ENCODE results near the gene RHBG. TPM values are rescaled to one million over a fixed set of nuclear protein-coding genes. Genes with fewer than 3 reads are reported as not detected.

The RHBG gene
- total RNA-seq, 1 donor from 2014 or later: not detected

- no peaks in the 10 kb centered on the region for H3K9me3 Mint-ChIP-seq
- H3K27ac Mint-ChIP-seq: no peak overlapping the region
- no peaks in the 10 kb centered on the region for H3K36me3 Mint-ChIP-seq (ENCODE audit: low read depth)
- H3K27me3 Mint-ChIP-seq (ENCODE audit: insufficient read depth): peaks cover 38% of the 10 kb centered on the region
- intact Hi-C loops (cut with micrococcal nuclease): no loop called here
- DNase-seq (ENCODE audit: low spot score): no peak
- no peak overlapping the region for H3K4me3 Mint-ChIP-seq
- H3K4me1 Mint-ChIP-seq (ENCODE audit: low read depth): no peaks in the 10 kb centered on the region
Observed at GRCh38 chr1:156391701-156392100, 22.7 kb downstream of the RHBG start.

GRCh38 chr1:156392452-156392853 lies 23.4 kb downstream of the RHBG start:
- H3K4me1 Mint-ChIP-seq (ENCODE audit: low read depth): no peaks in the 10 kb centered on the region
- H3K27me3 Mint-ChIP-seq (ENCODE audit: insufficient read depth): peaks cover 30% of the 10 kb centered on the region
- H3K27ac Mint-ChIP-seq: no peak overlapping the region

GRCh38 chr1:156393095-156393494 lies 24.1 kb downstream of the RHBG start:
- Mint-ChIP-seq H3K4me3 (no peak overlapping the region), H3K27me3 (ENCODE audit: insufficient read depth) (peaks cover 24% of the 10 kb centered on the region), H3K36me3 (ENCODE audit: low read depth) (no peaks in the 10 kb centered on the region), H3K9me3 (no peaks in the 10 kb centered on the region), H3K27ac (no peak overlapping the region), H3K4me1 (ENCODE audit: low read depth) (no peaks in the 10 kb centered on the region)
- intact Hi-C loops (cut with micrococcal nuclease): no loop called here
- no peak for DNase-seq (ENCODE audit: low spot score)

More at GRCh38 chr1:156392452-156392853, 23.4 kb downstream of the RHBG start:
- no peaks in the 10 kb centered on the region for H3K9me3 Mint-ChIP-seq
- DNase-seq (ENCODE audit: low spot score): no peak
- no peak overlapping the region for H3K4me3 Mint-ChIP-seq
- intact Hi-C loops (cut with micrococcal nuclease): no loop called here
- no peaks in the 10 kb centered on the region for H3K36me3 Mint-ChIP-seq (ENCODE audit: low read depth)

- intact Hi-C loops (cut with micrococcal nuclease): no loop called here
- no peaks in the 10 kb centered on the region for H3K36me3 Mint-ChIP-seq (ENCODE audit: low read depth)
Observed at GRCh38 chr1:156394082-156394481, 25.1 kb downstream of the RHBG start.

GRCh38 chr1:156394835-156395461 lies 25.9 kb downstream of the RHBG start:
- H3K4me1 Mint-ChIP-seq (ENCODE audit: low read depth): no peaks in the 10 kb centered on the region
- no peak overlapping the region for H3K27ac Mint-ChIP-seq
- peaks cover 10% of the 10 kb centered on the region for H3K27me3 Mint-ChIP-seq (ENCODE audit: insufficient read depth)
- H3K4me3 Mint-ChIP-seq: no peak overlapping the region
- H3K9me3 Mint-ChIP-seq: no peaks in the 10 kb centered on the region
- H3K36me3 Mint-ChIP-seq (ENCODE audit: low read depth): no peaks in the 10 kb centered on the region
- DNase-seq (ENCODE audit: low spot score): no peak
- intact Hi-C loops (cut with micrococcal nuclease): no loop called here

More at GRCh38 chr1:156394082-156394481, 25.1 kb downstream of the RHBG start:
- H3K9me3 Mint-ChIP-seq: no peaks in the 10 kb centered on the region
- H3K4me1 Mint-ChIP-seq (ENCODE audit: low read depth): no peaks in the 10 kb centered on the region
- peaks cover 19% of the 10 kb centered on the region for H3K27me3 Mint-ChIP-seq (ENCODE audit: insufficient read depth)
- no peak overlapping the region for H3K27ac Mint-ChIP-seq
- H3K4me3 Mint-ChIP-seq: no peak overlapping the region
- no peak for DNase-seq (ENCODE audit: low spot score)

GRCh38 chr1:156399355-156400125 lies 30.5 kb downstream of the RHBG start:
- no peak overlapping the region for H3K4me3 Mint-ChIP-seq
- H3K4me1 Mint-ChIP-seq (ENCODE audit: low read depth): no peaks in the 10 kb centered on the region
- intact Hi-C loops (cut with micrococcal nuclease): no loop called here
- no peaks in the 10 kb centered on the region for H3K36me3 Mint-ChIP-seq (ENCODE audit: low read depth)
- H3K27me3 Mint-ChIP-seq (ENCODE audit: insufficient read depth): peaks cover 16% of the 10 kb centered on the region
- no peak for DNase-seq (ENCODE audit: low spot score)
- H3K9me3 Mint-ChIP-seq: no peaks in the 10 kb centered on the region
- H3K27ac Mint-ChIP-seq: no peak overlapping the region

GRCh38 chr1:156400191-156400935 lies 31.4 kb downstream of the RHBG start:
- H3K4me1 Mint-ChIP-seq (ENCODE audit: low read depth): no peaks in the 10 kb centered on the region
- DNase-seq (ENCODE audit: low spot score): no peak
- H3K36me3 Mint-ChIP-seq (ENCODE audit: low read depth): no peaks in the 10 kb centered on the region

GRCh38 chr1:156401041-156401574 lies 32.1 kb downstream of the RHBG start:
- Mint-ChIP-seq H3K4me3 (no peak overlapping the region), H3K27me3 (ENCODE audit: insufficient read depth) (peaks cover 19% of the 10 kb centered on the region), H3K27ac (no peak overlapping the region), H3K36me3 (ENCODE audit: low read depth) (no peaks in the 10 kb centered on the region), H3K9me3 (no peaks in the 10 kb centered on the region), H3K4me1 (ENCODE audit: low read depth) (no peaks in the 10 kb centered on the region)
- intact Hi-C loops (cut with micrococcal nuclease): no loop called here
- DNase-seq (ENCODE audit: low spot score): no peak

More at GRCh38 chr1:156400191-156400935, 31.4 kb downstream of the RHBG start:
- H3K4me3 Mint-ChIP-seq: no peak overlapping the region
- H3K27me3 Mint-ChIP-seq (ENCODE audit: insufficient read depth): peaks cover 15% of the 10 kb centered on the region
- H3K9me3 Mint-ChIP-seq: no peaks in the 10 kb centered on the region
- H3K27ac Mint-ChIP-seq: no peak overlapping the region
- intact Hi-C loops (cut with micrococcal nuclease): no loop called here

GRCh38 chr1:156401681-156402081 lies 32.7 kb downstream of the RHBG start:
- Mint-ChIP-seq H3K4me1 (ENCODE audit: low read depth) (no peaks in the 10 kb centered on the region), H3K27ac (no peak overlapping the region), H3K36me3 (ENCODE audit: low read depth) (no peaks in the 10 kb centered on the region), H3K4me3 (no peak overlapping the region), H3K9me3 (no peaks in the 10 kb centered on the region), H3K27me3 (ENCODE audit: insufficient read depth) (peaks cover 23% of the 10 kb centered on the region)
- intact Hi-C loops (cut with micrococcal nuclease): no loop called here
- no peak for DNase-seq (ENCODE audit: low spot score)

- no peak overlapping the region for H3K4me3 Mint-ChIP-seq
- no peaks in the 10 kb centered on the region for H3K4me1 Mint-ChIP-seq (ENCODE audit: low read depth)
- no peak overlapping the region for H3K27ac Mint-ChIP-seq
- intact Hi-C loops (cut with micrococcal nuclease): no loop called here
- no peaks in the 10 kb centered on the region for H3K9me3 Mint-ChIP-seq
- peaks cover 26% of the 10 kb centered on the region for H3K27me3 Mint-ChIP-seq (ENCODE audit: insufficient read depth)
- no peak for DNase-seq (ENCODE audit: low spot score)
- H3K36me3 Mint-ChIP-seq (ENCODE audit: low read depth): no peaks in the 10 kb centered on the region
Observed at GRCh38 chr1:156402331-156403020, 33.5 kb downstream of the RHBG start.

- intact Hi-C loops (cut with micrococcal nuclease): no loop called here
- H3K36me3 Mint-ChIP-seq (ENCODE audit: low read depth): no peaks in the 10 kb centered on the region
- no peaks in the 10 kb centered on the region for H3K9me3 Mint-ChIP-seq
- no peaks in the 10 kb centered on the region for H3K4me1 Mint-ChIP-seq (ENCODE audit: low read depth)
- DNase-seq (ENCODE audit: low spot score): no peak
- H3K4me3 Mint-ChIP-seq: no peak overlapping the region
- no peak overlapping the region for H3K27ac Mint-ChIP-seq
- H3K27me3 Mint-ChIP-seq (ENCODE audit: insufficient read depth): peaks cover 47% of the 10 kb centered on the region
Observed at GRCh38 chr1:156405670-156406069, 36.7 kb downstream of the RHBG start.

GRCh38 chr1:156406251-156406650 lies 37.2 kb downstream of the RHBG start:
- H3K4me3 Mint-ChIP-seq: no peak overlapping the region
- H3K27ac Mint-ChIP-seq: no peak overlapping the region

More at GRCh38 chr1:156406251-156406650, 37.2 kb downstream of the RHBG start:
- Mint-ChIP-seq H3K4me1 (ENCODE audit: low read depth) (no peaks in the 10 kb centered on the region), H3K27me3 (ENCODE audit: insufficient read depth) (peaks cover 50% of the 10 kb centered on the region), H3K36me3 (ENCODE audit: low read depth) (no peaks in the 10 kb centered on the region), H3K9me3 (no peaks in the 10 kb centered on the region)
- intact Hi-C loops (cut with micrococcal nuclease): no loop called here
- no peak for DNase-seq (ENCODE audit: low spot score)
